Right atrium auricular region (tissue), 2 donors: ENCODE data around the gene MAPK8IP3. TPM values are rescaled to one million over a fixed set of nuclear protein-coding genes. Genes with fewer than 3 reads are reported as not detected.
"Not testable (repeated sequence)": the region's sequence is repeated elsewhere in the genome, so short reads cannot be mapped to it uniquely, and the experiment has no call there.

Experiments
- DNase-seq: peaks from one replicate; pipeline ENCODE4 v3.0.0-alpha.2; 2019; ENCODE audit warnings: low spot score
- H3K27ac ChIP-seq, 2 donors: fragments of 200-600 bp; sonication (generic); 1 replicate in 1 of 2; 2 replicates in 1 of 2; pipeline ENCODE4 v1.5.1; 2016 to 2019
- H3K27me3 ChIP-seq, 2 donors: fragments of 200-600 bp; sonication (generic); one replicate each; pipeline versions ENCODE4 v1.5.1 to v1.6.0; 2017 to 2019
- H3K36me3 ChIP-seq: fragments of 200-600 bp; sonication (generic); one replicate; pipeline ENCODE4 v1.5.1; 2016
- H3K4me1 ChIP-seq, 2 donors: fragments of 200-600 bp; sonication (generic); one replicate each; pipeline versions ENCODE4 v1.5.1 to v1.6.0; 2017 to 2019
- H3K4me3 ChIP-seq, 2 donors: fragments of 200-600 bp; sonication (generic); 1 replicate in 1 of 2; 2 replicates in 1 of 2; pipeline ENCODE4 v1.5.1; 2017 to 2019; ENCODE audit warnings: mild to moderate bottlenecking in 1 of 2, moderate library complexity in 1 of 2
- H3K9me3 ChIP-seq, 2 donors: fragments of 200-600 bp; sonication (generic); one replicate each; pipeline ENCODE4 v1.5.1; 2019
- total RNA-seq, 2 donors: library from RNA; depleted of rRNA; stranded (reverse); fragments of >200 nt; gene quantifications; one replicate each; pipeline ENCODE4 v1.1.0, GENCODE V29; 2016
- TF ChIP-seq, protein P1 (sequence below), 2 donors: fragments of 200-600 bp; sonication (generic); IDR thresholded peaks; one replicate each; pipeline ENCODE4 v1.5.1; 2019; ENCODE audit warnings: antibody characterized with exemption in 2 of 2

Gene MAPK8IP3
- total RNA-seq, 2 donors from 2014 or later, result 43.1 to 43.3 TPM

DNA sequence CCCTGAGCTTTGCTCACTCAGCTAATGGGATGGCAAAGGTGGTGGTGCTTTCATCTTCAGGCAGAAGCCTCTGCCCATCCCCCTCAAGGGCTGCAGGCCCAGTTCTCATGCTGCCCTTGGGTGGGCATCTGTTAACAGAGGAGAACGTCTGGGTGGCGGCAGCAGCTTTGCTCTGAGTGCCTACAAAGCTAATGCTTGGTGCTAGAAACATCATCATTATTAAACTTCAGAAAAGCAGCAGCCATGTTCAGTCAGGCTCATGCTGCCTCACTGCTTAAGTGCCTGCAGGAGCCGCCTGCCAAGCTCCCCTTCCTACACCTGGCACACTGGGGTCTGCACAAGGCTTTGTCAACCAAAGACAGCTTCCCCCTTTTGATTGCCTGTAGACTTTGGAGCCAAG is 5.7 kb upstream of the MAPK8IP3 start:
- no peaks in the 10 kb centered on the region for H3K36me3 ChIP-seq
- H3K27me3 ChIP-seq, result no peaks in the 10 kb centered on the region
- DNase-seq, result no peak
- H3K4me1 ChIP-seq, result peaks cover 0 to 7% of the 10 kb centered on the region in 2 donors
- H3K27ac ChIP-seq, result no peak overlapping the region
- TF ChIP-seq, protein P1, sequence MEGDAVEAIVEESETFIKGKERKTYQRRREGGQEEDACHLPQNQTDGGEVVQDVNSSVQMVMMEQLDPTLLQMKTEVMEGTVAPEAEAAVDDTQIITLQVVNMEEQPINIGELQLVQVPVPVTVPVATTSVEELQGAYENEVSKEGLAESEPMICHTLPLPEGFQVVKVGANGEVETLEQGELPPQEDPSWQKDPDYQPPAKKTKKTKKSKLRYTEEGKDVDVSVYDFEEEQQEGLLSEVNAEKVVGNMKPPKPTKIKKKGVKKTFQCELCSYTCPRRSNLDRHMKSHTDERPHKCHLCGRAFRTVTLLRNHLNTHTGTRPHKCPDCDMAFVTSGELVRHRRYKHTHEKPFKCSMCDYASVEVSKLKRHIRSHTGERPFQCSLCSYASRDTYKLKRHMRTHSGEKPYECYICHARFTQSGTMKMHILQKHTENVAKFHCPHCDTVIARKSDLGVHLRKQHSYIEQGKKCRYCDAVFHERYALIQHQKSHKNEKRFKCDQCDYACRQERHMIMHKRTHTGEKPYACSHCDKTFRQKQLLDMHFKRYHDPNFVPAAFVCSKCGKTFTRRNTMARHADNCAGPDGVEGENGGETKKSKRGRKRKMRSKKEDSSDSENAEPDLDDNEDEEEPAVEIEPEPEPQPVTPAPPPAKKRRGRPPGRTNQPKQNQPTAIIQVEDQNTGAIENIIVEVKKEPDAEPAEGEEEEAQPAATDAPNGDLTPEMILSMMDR (IDR thresholded peaks at IDR 0.05), result no peak
- no peak overlapping the region for H3K4me3 ChIP-seq
- H3K9me3 ChIP-seq, result no peaks in the 10 kb centered on the region

DNA sequence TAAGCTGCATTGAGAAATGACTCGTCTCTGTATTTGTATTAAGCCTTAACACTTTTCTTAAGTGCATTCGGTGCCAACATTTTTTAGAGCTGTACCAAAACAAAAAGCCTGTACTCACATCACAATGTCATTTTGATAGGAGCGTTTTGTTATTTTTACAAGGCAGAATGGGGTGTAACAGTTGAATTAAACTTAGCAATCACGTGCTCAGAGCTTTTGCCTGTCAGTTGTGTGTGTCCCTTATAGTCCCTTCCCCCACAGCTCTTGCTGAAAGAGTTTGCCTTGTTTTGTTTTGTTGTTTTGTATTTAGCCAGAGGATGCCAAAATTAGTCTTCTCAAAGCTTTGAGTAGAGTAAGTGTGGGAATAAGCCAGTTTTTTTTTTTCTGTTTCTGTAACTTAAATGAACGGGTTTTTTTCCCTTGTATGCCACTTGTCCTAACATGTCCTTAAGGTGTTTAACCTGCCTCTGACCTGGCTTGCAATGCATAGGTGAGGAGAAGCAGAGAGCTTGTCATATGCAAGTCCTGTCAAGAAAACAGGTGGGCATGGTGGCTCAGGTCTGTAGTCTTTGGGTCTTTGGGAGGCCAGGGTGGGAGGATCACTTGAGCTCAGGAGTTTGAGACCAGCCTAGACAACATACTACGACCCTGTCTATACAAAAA is 4.6 kb upstream of the MAPK8IP3 start:
- Histone ChIP-seq H3K27ac (no peak overlapping the region), H3K4me3 (no peak overlapping the region), H3K36me3 (no peaks in the 10 kb centered on the region), H3K4me1 (peaks cover 0 to 7% of the 10 kb centered on the region in 2 donors), H3K27me3 (no peaks in the 10 kb centered on the region), H3K9me3 (no peaks in the 10 kb centered on the region)
- TF ChIP-seq, protein P1 (IDR thresholded peaks at IDR 0.05), result no peak
- no peak for DNase-seq

DNA sequence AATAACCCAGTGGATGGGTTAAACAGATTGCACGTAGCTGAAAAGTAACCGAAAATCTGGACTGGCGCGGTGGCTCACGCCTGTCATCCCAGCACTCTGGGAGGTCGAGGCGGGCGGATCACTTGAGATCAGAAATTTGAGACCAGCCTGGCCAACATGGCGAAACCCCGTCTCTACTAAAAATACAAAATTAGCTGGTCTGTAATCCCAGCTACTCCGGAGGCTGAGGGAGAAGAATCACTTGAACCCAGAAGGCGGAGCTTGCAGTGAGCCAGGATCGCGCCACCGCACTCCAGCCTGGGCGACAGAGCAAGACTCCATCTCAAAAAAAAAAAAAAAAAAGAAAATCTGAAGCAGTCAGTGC is 689 bp upstream of the MAPK8IP3 start:
- H3K9me3 ChIP-seq, DNase-seq, H3K36me3 ChIP-seq, H3K27me3 ChIP-seq: not testable (repeated sequence)
- H3K4me3 ChIP-seq, result peak overlapping the region; percentile 78 to 88
- peaks cover 0 to 44% of the 10 kb centered on the region in 2 donors for H3K4me1 ChIP-seq
- H3K27ac ChIP-seq, result peak overlapping the region; percentile 94 to 95

DNA sequence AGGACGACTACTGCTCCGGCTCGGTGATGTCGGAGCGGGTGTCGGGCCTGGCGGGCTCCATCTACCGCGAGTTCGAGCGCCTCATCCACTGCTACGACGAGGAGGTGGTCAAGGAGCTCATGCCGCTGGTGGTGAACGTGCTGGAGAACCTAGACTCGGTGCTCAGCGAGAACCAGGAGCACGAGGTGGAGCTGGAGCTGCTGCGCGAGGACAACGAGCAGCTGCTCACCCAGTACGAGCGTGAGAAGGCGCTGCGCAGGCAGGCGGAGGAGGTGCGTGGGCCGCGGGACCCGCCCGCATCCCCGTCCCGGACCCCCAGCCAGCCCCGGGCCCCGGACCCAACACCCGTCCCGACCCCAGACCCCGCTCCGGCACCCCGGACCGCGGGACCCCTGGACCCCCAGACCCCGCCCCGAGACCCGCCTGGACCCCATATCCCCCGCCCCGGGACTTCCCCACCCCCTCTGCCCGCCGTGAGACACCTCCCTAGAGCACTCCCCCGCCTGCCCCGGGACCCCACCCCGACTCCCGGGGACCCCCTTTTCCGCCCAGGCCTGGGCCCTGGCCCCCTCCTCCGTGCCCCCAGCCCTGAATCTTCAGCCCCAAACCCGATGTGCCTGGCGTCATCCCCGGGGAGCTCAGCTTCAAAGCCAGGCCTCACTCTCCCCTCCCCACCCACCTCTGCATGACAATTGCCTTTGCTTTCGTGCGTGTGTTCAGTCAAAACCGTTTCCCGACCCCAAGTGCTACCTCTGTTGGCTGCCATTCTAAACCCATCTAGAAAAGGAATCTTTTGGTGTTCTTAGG is 594 bp downstream of the MAPK8IP3 start:
- Histone ChIP-seq H3K4me1 (peaks cover 0 to 52% of the 10 kb centered on the region in 2 donors), H3K9me3 (no peaks in the 10 kb centered on the region), H3K36me3 (no peaks in the 10 kb centered on the region), H3K4me3 (peak overlapping the region; percentile 78 to 88), H3K27me3 (no peaks in the 10 kb centered on the region), H3K27ac (peak overlapping the region; percentile 94 to 95)
- no peak for DNase-seq
- TF ChIP-seq, protein P1 (IDR thresholded peaks at IDR 0.05), result no peak

DNA sequence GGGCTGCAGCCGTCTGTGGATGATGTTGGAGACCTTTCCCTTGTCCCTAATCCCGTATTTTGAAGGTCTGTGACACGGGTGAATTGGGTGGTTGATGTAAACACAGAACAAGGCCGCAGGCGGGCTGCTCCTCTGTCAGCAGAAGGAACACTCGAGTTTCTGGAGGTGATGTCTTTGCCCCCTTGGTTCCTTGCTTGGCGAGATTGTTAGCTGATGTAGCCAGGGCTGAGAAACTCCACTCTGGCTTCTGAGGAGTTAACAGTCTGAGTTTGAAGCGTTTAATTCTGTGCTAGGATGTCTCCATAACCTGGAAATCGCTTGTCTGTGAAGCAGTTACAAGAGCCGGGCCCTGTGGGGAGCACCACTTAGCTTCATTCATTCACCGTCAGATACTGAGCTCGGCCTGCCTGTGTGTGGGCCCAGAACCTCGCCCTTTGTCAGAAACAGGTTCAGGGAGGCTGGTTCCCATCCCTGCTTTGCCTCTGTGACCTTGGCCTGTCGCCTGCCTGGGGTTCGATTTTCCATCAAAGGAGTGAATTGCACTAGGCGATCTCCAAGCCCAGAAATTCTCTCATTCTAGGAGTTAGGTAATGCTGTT is 1.3 kb downstream of the MAPK8IP3 start:
- TF ChIP-seq, protein P1 (IDR thresholded peaks at IDR 0.05), result no peak
- Histone ChIP-seq H3K4me3 (peak overlapping the region; percentile 78 to 88), H3K36me3 (no peaks in the 10 kb centered on the region), H3K4me1 (peaks cover 0 to 54% of the 10 kb centered on the region in 2 donors), H3K27me3 (no peaks in the 10 kb centered on the region), H3K9me3 (no peaks in the 10 kb centered on the region), H3K27ac (peak overlapping the region; percentile 94 to 95)
- DNase-seq, result no peak
